HG03378 (cell line): ENCODE data around the gene TUBB.
"Not testable (repeated sequence)": the region's sequence is repeated elsewhere in the genome, so short reads cannot be mapped to it uniquely, and the experiment has no call there.

Source experiments
- ATAC-seq: cut with Tn5 transposase; IDR thresholded peaks from one replicate; pipeline ENCODE4 v1.9.1; 2021; ENCODE audit warnings: mild to moderate bottlenecking, moderate library complexity; ENCODE audit not compliant: unreplicated experiment

The TUBB gene

DNA sequence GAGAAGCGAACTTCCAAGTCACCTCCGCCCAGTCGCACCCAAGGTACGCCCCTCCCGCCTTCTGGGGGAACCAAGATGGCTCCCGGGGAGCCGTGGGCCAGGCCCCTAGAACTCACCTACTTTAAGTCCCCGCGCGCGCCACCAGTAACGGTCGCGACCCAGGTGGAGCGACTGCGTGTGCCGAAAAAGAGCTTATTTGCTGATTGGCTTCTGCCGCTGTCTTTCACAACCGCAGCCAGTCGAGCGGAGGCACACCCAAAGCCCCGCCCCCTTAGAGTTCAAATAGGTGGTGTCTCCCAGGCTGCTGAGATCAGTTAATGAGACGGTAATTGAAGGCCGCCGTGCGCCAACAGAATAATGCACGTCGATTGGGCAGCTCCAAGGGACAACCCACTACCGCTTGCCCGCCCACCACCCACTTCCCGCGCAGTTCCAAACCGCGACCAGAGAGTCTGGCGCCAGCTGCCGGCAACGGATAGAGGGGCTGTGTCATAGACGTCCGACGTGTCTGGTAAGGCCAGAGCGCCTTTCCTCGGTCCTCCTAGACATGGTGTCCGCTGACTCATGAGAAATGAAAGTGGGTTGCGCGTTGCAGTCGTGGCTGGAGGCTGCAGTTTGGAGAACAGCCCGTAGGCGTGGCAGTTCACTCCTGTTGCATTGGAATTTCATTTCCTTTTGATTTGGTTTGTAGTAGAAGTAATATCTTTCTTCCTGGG is 2.9 kb upstream of the TUBB start, which contains the start of gene MDC1:
TSS of gene MDC1 (minus strand) at position 153 of the 716 bp plus-strand sequence. CDS start 2,106 bp downstream, outside the sequence.
- ATAC-seq: peak; percentile 67

DNA sequence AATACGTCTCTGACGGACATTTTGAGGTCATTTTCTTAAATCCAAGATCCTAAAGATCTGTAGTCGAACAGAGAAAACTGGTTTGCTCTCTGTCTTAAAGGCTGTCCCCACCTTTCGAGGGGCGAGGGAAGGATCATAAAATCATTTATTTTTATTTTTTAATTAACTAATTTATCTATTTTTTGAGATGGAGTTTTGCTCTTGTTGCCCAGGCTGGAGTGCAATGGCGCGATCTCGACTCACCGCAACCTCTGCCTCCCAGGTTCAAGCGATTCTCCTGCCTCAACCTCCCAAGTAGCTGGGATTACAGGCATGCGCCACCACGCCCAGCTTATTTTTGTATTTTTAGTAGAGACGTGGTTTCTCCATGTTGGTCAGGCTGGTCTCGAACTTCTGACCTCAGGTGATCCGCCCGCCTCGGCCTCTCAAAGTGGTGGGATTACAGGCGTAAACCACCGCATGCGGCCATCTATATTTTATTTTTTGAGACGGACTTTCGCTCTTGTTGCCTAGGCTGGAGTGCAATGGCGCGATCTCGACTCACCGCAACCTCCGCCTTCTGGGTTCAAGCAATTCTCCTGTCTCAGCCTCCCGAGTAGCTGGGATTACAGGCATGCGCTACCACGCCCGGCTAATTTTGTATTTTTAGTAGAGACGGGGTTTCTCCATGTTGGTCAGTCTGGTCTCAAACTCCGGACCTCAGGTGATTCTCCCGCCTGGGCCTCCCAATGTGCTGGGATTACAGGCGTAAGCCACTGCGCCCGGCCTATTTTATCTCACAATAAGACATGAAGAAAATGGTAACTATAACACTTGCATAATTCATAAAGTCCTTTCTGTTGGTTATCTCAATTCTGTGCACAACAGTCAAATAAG is 2.1 kb upstream of the TUBB start:
- ATAC-seq: not testable (repeated sequence)

GRCh38 chr6:30719356-30719755 is 796 bp upstream of the TUBB start:
- no peak for ATAC-seq

DNA sequence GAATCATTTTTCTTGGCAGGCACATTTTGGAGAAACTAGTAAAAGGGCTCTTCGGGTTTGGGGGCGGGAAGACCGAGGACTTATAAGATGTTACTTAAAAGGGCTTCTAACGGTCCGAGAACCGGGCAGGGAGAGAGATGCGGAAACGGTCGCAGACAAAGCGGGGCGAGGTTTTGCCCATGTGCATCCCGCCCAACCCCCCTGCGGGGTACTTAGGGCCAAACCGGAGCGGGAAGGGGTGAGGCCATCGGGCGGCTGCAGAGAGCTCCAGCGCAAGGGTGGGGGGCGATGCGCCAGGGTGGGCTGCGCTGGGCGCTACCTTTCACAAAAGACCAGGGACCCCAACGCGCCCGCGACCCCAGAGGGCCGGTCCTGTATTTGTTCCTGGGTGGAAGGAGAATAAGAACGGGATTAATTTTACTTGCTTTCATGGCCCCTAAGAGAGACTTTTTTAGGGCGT is 616 bp downstream of the TUBB start:
- ATAC-seq: no peak

- no peak for ATAC-seq
Measured at GRCh38 chr6:30721198-30722024, 1.3 kb downstream of the TUBB start.

DNA sequence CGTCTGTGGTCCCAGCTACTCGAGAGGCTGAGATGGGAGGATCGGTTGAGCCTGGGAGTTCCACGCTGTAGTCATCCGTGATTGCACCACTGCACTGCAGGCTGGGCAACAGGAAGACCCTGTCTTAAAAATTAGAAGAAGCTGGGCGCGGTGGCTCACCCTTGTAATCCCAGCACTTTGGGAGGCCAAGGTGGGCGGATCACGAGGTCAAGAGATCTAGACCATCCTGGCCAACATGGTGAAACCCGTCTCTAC is 1.8 kb downstream of the TUBB start:
- ATAC-seq: not testable (repeated sequence)

- no peak for ATAC-seq
Measured at GRCh38 chr6:30722280-30723112, 2.3 kb downstream of the TUBB start.

DNA sequence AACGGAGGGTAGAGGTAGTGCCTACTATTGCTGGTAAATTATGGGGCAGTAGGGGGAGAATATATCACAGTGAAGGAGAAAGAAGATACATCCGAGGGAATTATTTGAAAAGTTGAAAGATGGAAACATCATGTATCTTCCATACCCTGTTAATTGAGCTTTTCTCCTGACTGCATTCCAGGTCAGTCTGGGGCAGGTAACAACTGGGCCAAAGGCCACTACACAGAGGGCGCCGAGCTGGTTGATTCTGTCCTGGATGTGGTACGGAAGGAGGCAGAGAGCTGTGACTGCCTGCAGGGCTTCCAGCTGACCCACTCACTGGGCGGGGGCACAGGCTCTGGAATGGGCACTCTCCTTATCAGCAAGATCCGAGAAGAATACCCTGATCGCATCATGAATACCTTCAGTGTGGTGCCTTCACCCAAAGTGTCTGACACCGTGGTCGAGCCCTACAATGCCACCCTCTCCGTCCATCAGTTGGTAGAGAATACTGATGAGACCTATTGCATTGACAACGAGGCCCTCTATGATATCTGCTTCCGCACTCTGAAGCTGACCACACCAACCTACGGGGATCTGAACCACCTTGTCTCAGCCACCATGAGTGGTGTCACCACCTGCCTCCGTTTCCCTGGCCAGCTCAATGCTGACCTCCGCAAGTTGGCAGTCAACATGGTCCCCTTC is 3.1 kb downstream of the TUBB start:
- ATAC-seq: not testable (repeated sequence)

- ATAC-seq: not testable (repeated sequence)
Measured at GRCh38 chr6:30723843-30724741, 3.9 kb downstream of the TUBB start.

DNA sequence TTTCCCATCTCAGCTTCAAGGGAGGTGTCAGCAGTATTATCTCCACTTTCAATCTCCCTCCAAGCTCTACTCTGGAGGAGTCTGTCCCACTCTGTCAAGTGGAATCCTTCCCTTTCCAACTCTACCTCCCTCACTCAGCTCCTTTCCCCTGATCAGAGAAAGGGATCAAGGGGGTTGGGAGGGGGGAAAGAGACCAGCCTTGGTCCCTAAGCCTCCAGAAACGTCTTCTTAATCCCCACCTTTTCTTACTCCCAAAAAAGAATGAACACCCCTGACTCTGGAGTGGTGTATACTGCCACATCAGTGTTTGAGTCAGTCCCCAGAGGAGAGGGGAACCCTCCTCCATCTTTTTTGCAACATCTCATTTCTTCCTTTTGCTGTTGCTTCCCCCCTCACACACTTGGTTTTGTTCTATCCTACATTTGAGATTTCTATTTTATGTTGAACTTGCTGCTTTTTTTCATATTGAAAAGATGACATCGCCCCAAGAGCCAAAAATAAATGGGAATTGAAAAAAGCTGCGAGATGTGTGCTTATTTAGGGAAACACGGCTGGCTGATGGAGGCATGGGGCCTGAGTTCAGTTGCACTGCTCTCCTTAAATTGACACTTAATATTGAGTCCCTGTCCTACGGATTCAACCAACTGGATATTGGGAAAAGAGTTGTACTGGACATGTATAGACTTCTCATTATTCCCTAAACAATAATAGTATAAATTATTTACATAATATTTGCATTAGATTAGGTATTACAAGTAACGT is 4.9 kb downstream of the TUBB start:
- no peak for ATAC-seq

DNA sequence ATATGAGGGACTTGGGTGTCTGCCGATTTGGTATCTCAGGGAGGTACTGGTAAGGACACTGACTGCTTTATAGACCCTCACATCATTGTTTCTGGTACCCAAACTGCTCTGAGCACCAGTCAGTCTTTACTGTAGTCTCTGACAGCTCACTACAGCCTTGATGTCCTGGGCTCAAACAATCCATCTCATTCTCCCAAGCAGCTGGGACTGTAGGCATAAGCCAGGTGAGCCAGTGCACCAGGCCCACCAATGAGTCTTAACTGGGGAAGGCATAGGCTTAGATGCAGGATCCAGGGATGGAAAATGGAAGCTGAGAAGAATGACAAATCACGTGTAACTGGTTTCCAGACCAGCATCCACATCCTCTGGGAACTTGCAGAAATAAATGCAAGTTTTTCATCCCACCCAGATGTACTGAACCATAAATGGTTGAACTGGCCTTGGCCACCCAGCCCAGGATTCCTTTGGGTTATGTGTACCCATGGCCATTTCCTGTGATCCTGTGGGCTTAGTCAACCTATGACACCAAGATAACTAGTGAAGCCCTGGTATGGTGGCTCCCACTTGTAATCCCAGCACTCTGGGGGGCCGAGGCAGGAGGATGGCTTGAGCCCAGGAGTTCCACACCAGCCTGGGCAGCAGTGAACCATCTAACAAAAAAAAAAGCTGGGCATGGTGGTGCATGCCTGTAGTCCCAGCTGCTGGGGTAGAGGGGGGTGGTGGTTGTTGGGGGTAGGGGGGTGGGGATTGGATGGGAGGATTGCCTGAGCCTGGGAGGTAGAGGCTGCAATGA is 5.8 kb downstream of the TUBB start:
- no peak for ATAC-seq

DNA sequence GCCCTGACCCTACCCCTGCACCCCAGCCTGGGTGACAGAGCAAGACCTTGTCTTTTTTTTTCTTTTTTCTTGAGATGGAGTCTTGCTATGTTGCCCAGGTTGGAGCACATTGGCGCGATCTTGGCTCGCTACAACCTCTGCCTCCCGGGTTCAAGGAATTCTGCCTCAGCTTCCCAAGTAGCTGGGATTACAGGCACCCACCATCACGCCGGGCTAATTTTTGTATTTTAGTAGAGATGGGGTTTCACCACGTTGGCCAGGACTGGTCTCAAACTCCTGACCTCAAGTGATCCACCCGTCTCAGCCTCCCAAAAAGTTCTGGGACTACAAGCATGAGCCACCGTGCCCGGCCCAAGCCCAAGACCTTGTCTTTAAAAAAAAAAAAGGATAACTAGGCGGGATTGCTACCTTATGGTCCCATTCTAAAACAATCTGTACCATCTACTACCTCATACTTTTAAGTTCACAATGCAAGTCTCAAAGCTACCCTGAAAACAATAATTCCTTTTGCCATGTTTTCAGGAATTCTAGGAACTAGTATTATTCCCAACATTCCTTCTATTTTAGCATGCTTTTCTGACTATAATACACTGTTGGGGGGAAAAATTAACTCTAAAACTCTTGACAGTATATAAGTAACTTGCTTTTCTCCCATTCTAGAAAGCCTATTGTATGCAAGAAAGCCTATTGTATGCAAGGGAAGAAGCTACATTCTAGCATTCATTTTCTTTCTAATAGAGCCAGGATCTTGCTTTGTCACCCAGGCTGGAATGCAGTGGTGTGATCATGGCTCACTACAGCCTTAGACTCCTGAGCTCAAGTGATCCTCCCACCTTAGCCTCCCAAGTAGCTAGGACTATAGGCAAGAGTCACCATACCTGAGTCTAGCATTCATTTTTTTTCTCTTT is 6.6 kb downstream of the TUBB start:
- no peak for ATAC-seq

DNA sequence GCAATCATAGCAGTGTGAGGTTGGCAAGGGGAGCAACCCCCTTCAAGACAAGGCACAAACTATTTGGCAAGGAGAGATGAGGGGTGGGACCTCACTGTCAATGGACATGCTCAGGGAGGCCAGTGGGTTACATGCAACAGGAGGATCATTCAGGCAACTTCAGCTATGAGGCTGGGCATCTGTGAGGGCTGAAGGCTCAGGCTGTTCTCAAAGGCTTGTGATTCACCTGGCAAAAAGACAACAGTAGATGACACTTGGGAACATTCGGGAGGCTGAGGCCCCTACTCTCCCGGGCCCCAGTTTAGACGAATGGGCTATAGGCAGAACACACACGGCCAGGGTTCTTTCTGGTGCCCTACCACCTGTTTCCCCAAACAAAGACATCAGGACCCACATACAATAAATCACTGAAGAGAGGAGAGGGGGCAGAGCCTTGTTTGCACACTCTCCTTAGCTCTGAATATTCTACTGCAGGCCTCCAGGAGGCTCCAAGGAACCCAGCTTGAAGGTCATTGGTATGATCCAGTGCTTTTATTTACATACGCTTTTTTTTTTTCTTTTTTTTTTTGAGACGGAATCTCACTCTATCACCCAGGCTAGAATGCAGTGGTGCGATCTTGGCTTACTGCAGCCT is 7.9 kb downstream of the TUBB start:
- ATAC-seq: no peak

GRCh38 chr6:30730601-30731435 is 10.7 kb downstream of the TUBB start:
- ATAC-seq: no peak
